ENCODE results near the gene DAP.

DNA sequence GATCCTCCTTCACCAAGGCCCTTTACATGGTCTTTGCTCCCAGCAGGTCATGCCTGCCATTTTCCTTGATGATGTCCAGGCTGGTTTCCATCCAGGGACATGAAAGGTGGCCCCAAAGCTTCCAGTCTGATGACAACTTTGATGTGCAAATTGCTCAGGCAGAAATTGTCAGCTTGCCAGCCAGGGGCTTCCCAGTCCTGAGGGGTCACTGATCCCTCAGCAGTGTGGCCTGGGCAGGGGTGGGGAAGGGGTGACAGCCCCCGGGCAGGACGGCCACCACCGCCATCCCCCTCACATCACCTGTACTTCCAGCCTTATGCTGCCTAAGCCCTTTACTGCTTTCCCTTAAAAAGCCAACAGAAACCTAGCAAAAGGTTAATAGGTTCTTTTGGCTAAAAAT is 100.9 kb downstream of the DAP start:
- no peak for TF ChIP-seq EZH2 (IDR thresholded peaks at IDR 0.05)
- TF ChIP-seq POLR2AphosphoS5 (IDR thresholded peaks at IDR 0.05; ENCODE audit: borderline replicate concordance, low read depth, low read length): no peak
